DMS79 treated with DMSO at 0.1 percent for 48 hours (cell line): ENCODE data around the gene FBXO11.
"Not testable (repeated sequence)": the region's sequence is repeated elsewhere in the genome, so short reads cannot be mapped to it uniquely, and the experiment has no call there.

Source experiments
- DNase-seq: peaks from one replicate; lab custom pipeline; 2025; lab: John Stamatoyannopoulos, UW

Gene FBXO11

GRCh38 chr2:47906157-47907038 lies at the start of gene FBXO11:
Gene FBXO11, minus strand, starts transcription at chr2:47906498. Its CDS starts 778 bp downstream, at chr2:47905720.
- DNase-seq: peak; percentile 99

DNA sequence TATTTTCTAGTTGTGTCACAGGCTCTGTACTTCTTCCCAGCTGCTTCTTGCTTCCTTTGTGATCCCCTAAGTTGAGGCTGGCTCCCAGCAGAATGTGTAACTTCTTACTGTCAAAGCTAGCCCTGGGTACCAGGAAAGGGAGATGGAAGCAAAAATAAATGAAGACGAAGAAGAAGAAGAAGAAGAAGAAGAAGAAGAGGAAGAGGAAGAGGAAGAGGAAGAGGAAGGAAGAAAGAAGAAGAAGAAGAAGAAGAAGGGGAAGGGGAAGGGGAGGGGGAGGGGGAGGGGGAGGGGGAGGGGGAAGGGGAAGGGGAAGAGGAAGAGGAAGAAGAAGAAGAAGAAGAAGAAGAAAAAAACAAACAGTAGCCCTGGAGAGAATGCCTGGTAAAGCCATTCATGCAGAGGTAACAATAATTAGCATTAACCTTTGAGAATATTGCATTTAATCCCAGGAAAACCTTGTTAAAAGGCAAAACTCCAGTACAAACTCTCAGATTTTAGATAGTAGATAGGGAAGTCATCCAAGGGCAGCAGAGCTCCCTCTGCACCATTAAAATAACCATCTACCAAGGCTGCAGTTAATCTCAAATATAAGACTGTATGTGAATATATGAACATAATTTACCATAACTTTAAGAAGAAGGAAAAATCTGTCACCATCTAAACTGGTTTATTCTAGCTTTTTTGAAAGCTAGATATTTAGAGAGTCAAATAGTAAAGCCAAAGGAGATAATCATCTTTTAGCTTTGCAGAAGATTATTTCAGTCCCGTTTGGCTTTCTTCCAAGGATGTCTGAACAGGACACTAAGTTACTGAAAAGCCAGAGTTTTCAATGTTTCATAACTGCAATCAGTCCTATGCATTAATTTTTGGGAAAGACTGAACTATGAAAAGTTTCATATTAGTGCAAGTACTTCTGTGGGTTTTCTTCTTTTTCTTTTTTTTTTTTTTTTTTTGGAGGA lies 44.3 kb upstream of the FBXO11 start:
- DNase-seq: no peak

DNA sequence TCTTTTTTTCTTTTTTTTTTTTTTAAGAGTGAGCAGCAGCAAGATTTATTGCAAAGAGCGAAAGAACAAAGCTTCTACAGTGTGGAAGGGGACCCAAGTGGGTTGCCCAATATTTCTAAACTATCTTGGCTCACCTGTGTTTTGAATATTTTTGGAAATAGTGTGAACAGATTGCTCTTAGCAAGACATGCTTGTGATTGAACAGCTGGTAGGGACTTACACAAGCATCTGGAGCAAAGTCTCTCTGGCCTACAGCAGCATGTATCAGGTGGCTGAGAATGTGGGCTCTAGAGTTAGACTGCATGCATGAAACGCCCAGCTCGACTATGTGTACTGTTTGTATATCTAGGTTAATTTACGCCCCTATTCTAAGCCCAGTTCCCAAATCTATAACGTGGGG lies 40.3 kb upstream of the FBXO11 start:
- DNase-seq: no peak

DNA sequence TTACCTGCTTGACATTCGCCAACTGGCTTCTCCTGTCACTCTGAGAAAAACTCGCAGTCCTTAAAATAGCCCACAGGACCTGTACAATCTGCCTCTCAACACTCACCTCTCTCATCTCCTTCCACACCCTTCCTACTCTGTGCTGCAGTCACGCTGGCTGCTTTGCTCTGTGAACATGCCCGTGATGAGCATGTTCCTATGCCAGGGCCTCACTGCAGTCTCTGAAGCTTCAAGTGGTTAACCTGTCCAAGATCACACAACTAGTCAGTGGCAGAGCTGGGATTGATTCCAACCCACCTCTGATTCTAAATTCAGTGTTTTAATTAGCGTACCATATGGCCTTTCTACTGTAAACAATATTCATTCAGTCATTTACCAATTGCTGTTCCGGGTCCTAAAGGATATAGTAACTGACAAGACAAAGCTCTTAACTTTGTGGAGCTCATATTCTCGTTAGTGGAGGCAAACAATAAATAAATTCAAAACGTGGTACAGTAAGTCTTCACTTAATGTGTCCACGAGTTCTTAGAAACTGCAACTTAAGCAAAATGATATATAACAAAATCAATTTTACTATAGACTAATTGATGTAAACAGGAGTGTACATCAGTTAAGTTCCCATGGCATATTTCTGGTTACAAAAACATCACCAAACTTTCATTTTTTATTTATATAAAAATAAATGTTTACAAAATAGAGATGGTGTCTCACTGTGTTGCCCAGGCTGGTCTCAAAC lies 38.9 kb upstream of the FBXO11 start:
- no peak for DNase-seq

- no peak for DNase-seq
Observed at GRCh38 chr2:47941936-47942335, 35.6 kb upstream of the FBXO11 start.

- no peak for DNase-seq
Observed at GRCh38 chr2:47937677-47938076, 31.4 kb upstream of the FBXO11 start.

DNA sequence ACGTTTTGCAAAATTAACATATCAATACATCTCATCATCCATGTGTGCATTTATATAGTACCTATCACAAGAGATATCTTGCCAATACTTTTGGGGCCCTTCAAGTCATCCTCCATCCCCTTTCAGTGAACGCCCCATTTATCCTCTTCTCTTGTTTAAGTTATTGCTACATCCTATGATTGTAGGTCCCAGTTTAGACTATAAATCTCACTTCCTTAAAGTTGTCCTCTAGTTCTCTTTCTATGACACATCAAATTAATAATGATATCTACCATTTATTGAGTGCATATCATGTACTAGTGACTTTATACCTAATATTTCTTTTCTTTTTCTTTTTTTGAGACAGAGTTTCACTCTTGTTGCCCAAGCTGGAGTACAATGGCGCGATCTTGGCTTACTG lies 28.8 kb upstream of the FBXO11 start:
- no peak for DNase-seq

GRCh38 chr2:47918043-47918442 lies 11.7 kb upstream of the FBXO11 start:
- no peak for DNase-seq

- DNase-seq: no peak
Observed at GRCh38 chr2:47917276-47917961, 11.1 kb upstream of the FBXO11 start.

- no peak for DNase-seq
Observed at GRCh38 chr2:47916412-47916811, 10.1 kb upstream of the FBXO11 start.

DNA sequence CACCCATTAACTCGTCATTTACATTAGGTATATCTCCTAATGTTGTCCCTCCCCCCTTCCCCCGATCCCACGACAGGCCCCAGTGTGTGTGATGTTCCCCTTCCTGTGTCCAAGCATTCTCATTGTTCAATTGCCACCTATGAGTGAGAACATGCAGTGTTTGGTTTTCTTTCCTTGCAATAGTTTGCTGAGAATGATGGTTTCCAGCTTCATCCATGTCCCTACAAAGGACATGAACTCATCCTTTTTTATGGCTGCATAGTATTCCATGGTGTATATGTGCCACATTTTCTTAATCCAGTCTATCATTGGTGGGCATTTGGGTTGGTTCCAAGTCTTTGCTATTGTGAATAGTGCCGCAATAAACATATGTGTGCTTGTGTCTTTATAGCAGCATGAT lies 4.4 kb upstream of the FBXO11 start:
- DNase-seq: not testable (repeated sequence)

GRCh38 chr2:47908682-47909081 lies 2.4 kb upstream of the FBXO11 start:
- DNase-seq: no peak

- DNase-seq: peak; percentile 63
Observed at GRCh38 chr2:47907039-47907781, 912 bp upstream of the FBXO11 start.

DNA sequence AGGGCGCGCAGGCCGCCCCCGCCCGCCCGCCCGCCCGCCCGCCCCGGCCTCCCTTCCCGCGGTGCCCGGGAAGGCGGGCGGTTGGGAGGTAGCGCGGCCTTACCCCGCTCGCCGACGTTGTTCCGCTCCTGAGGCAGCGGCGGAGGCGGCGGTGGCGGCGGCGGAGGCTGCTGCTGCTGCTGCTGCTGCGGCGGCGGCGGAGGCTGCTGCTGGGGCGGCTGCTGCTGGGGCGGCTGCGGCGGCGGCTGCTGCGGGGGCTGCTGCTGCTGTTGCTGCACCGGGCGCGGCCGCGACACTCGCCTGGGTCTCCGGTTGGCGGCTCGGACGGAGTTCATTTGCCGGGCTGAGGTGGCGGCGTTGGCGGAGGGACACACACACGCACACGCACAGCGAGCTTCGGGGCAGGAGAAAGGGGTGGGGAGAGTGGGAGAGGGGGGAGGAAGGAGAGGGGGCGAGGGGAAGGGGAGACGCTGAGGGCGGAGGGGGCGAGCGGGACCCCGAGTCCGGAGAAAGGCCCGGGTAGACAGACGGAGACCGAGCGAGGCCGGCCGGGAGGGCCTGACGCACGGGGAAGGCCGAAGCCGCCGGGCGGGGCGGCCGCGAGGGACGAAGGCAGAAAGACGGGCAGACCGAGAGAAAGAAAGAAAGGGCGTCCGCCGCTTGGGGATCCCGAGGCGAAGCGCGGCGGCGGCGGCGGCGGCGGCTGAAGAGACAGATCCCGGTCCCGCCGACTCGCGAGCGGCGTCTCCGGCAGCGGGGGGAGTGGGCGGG lies 727 bp downstream of the FBXO11 start:
- DNase-seq: peak; percentile 64

DNA sequence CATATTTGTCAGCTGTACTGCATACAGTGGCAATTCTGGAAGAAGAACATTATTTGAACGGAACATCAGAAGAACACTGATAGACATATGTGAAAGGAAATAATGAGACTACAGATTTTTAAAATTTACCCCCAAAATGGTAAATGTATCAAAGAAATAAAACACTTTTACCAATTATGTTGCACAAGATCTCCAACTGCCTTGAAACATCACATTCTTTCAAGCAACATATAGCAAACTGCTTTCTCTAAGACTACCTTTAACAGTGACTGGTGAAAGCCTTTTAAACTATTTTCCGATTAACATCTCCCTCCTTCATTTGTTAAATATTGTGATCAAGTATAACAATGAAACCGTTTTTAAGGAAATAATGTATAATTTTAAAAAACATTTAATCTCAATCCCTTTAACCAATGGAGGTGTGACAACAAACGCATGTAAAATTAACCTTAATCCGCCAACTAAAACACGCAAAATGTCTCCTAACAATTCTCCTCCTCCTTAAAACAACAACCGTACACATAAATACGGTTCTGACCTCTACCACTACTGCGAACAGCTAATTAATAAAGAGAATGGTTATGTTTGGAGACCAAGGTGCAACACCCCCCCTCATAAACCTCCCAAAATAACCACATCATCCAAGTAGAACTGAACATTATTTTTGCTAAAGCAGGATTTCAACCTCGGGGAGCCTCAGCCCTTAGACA lies 2.4 kb downstream of the FBXO11 start:
- DNase-seq: peak; percentile 24

- not testable (repeated sequence) for DNase-seq
Observed at GRCh38 chr2:47901892-47902291, 4.4 kb downstream of the FBXO11 start.

DNA sequence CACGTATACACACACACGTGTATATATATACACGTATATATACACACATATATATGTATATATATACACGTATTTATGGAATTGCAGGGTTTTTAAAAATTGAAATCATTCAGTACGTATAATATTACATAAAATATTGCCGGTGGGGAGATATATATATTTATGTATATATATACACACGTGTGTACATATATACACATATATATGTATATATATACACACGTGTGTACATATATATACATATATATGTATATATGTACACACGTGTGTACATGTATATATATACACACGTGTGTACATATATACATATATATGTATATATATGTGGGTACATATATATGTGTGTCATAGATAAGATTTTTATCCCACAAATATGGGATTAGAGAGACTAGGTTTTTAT lies 5.4 kb downstream of the FBXO11 start:
- DNase-seq: no peak

GRCh38 chr2:47899915-47900816 lies 6.1 kb downstream of the FBXO11 start:
- DNase-seq: no peak
